Duodenal mucosa (tissue), 2 donors: Measurements from ENCODE around the gene PRKCZ.
A peak's percentile ranks its signal among the peaks of the same experiment; 100 is the strongest.

Experiments used
- H3K27ac ChIP-seq: one replicate; pipeline ENCODE4 v1.7.0; 2013; ENCODE audit warnings: low read depth, low read length
- H3K27me3 ChIP-seq, 2 donors: one replicate each; pipeline ENCODE4 v1.7.0; 2013; ENCODE audit warnings: low read length in 2 of 2, control low read depth in 1 of 2; ENCODE audit not compliant: insufficient read depth in 2 of 2, control insufficient read depth in 1 of 2
- H3K36me3 ChIP-seq, 2 donors: one replicate each; pipeline ENCODE4 v1.7.0; 2013; ENCODE audit warnings: low read length in 2 of 2, control low read depth in 1 of 2; ENCODE audit not compliant: insufficient read depth in 2 of 2, control insufficient read depth in 1 of 2
- H3K4me1 ChIP-seq, 2 donors: one replicate each; pipeline ENCODE4 v1.7.0; 2013; ENCODE audit warnings: low read length in 2 of 2, control low read depth in 1 of 2; ENCODE audit not compliant: insufficient read depth in 2 of 2, control insufficient read depth in 1 of 2
- H3K4me3 ChIP-seq, 2 donors: one replicate each; pipeline ENCODE4 v1.7.0; 2013; ENCODE audit warnings: low read length in 2 of 2, low read depth in 1 of 2
- H3K9ac ChIP-seq, 2 donors: one replicate each; pipeline ENCODE4 v1.7.0; 2013; ENCODE audit warnings: low read length in 2 of 2, low read depth in 1 of 2
- H3K9me3 ChIP-seq, 2 donors: one replicate each; pipeline ENCODE4 v1.7.0; 2013; ENCODE audit warnings: low read length in 2 of 2, control low read depth in 1 of 2; ENCODE audit not compliant: control insufficient read depth in 1 of 2

The PRKCZ gene

GRCh38 chr1:2205191-2205952 is 155.2 kb downstream of the PRKCZ start:
- peaks cover 10 to 38% of the 10 kb centered on the region in 2 donors for H3K4me1 ChIP-seq
- no peaks in the 10 kb centered on the region for H3K27me3 ChIP-seq
- H3K9me3 ChIP-seq = no peaks in the 10 kb centered on the region
- H3K4me3 ChIP-seq = peak overlapping the region; percentile 61
- peak overlapping the region; percentile 43 to 69 for H3K9ac ChIP-seq
- H3K27ac ChIP-seq = peak overlapping the region; percentile 42
- H3K36me3 ChIP-seq = no peaks in the 10 kb centered on the region

- peak overlapping the region; percentile 87 for H3K27ac ChIP-seq
- no peaks in the 10 kb centered on the region for H3K9me3 ChIP-seq
- H3K27me3 ChIP-seq = no peaks in the 10 kb centered on the region
- no peak overlapping the region for H3K9ac ChIP-seq
- H3K36me3 ChIP-seq = no peaks in the 10 kb centered on the region
- peaks cover 10 to 38% of the 10 kb centered on the region in 2 donors for H3K4me1 ChIP-seq
- peak overlapping the region in 1 of 2 donors; percentile 16 for H3K4me3 ChIP-seq
These were observed 156.7 kb downstream of the PRKCZ start for GRCh38 chr1:2206813-2207487.

- Histone ChIP-seq H3K9me3 (no peaks in the 10 kb centered on the region), H3K4me1 (peaks cover 21 to 49% of the 10 kb centered on the region in 2 donors), H3K4me3 (no peak overlapping the region), H3K27ac (peak overlapping the region; percentile 87), H3K27me3 (no peaks in the 10 kb centered on the region), H3K9ac (no peak overlapping the region), H3K36me3 (no peaks in the 10 kb centered on the region)
These were observed 158.4 kb downstream of the PRKCZ start for GRCh38 chr1:2208309-2209239.

DNA sequence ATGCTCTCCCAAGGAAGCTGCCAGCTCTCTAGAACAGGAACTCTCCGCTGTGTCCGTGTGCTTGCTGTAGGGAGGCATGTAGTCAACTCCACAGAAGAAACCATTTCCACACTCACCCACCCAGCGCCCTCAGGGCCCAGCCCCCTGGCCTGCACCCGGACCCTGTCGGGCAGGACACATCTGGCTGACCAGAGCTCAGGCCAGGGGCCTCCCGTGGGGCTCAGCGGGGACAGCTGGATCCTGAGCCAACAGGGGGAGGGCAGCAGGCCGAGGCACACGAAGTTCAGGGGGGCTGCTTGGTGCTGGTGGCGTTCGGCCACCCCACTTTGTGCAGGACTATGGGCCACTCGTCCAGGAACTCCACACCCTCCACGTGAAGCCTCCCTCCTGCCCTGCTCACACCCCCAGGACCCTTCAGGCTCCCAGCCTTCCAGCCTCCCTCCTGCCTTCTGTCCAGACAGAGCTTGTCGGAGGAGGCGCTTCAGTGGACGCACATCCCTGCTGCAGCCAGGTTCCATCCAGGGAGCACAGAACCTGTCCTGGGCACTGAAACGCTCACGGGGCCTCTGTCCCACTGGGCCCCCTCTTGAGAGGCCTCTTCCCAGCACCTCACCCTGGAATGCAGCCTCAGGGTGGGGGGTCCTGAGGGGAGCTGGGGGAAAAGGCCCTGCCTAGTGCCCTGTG is 159.3 kb downstream of the PRKCZ start:
- H3K4me3 ChIP-seq = no peak overlapping the region
- peaks cover 25 to 43% of the 10 kb centered on the region in 2 donors for H3K4me1 ChIP-seq

DNA sequence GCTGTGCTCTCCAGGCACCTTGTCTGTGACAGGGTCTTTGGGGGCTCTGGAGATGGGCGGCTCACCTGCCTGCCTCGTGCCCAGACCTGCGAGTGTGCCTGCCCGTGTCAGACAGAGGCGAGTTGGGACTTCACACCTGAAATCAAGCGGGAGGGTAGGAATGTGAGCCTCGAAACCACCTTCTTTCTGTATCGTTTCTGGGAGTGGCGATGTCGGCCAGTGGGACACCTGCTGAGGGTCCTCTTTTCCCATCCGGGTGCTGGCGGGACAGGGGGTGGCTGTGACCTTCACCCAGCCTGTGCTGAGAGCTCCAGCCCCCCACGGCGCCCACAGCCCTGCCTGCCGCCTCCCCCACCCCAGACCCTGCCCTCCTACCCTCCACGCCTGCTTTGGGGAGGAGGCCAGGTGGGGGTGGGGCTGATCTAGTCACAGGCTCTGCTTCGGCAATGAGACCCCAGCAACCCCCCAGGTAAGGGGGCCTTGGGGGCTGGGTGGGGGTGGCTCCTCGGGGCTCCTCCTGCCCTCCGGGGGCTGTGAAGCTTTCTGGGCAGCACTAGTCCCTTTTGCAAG is 160.0 kb downstream of the PRKCZ start:
- Histone ChIP-seq H3K27ac (no peak overlapping the region), H3K4me1 (peaks cover 25 to 43% of the 10 kb centered on the region in 2 donors), H3K36me3 (no peaks in the 10 kb centered on the region), H3K9ac (no peak overlapping the region), H3K4me3 (no peak overlapping the region), H3K9me3 (no peaks in the 10 kb centered on the region), H3K27me3 (no peaks in the 10 kb centered on the region)

More for the DNA sequence above, 159.3 kb downstream of the PRKCZ start:
- no peaks in the 10 kb centered on the region for H3K36me3 ChIP-seq
- no peak overlapping the region for H3K9ac ChIP-seq
- H3K27me3 ChIP-seq = no peaks in the 10 kb centered on the region
- no peak overlapping the region for H3K27ac ChIP-seq
- H3K9me3 ChIP-seq = no peaks in the 10 kb centered on the region

GRCh38 chr1:2210786-2211185 is 160.6 kb downstream of the PRKCZ start:
- no peak overlapping the region for H3K27ac ChIP-seq
- H3K4me1 ChIP-seq = peaks cover 23 to 37% of the 10 kb centered on the region in 2 donors
- no peak overlapping the region for H3K4me3 ChIP-seq

GRCh38 chr1:2212274-2212531 is 162.0 kb downstream of the PRKCZ start:
- H3K27me3 ChIP-seq = no peaks in the 10 kb centered on the region
- peak overlapping the region; percentile 92 for H3K27ac ChIP-seq
- peak overlapping the region in 1 of 2 donors; percentile 43 for H3K9ac ChIP-seq
- no peak overlapping the region for H3K4me3 ChIP-seq
- H3K9me3 ChIP-seq = no peaks in the 10 kb centered on the region
- no peaks in the 10 kb centered on the region for H3K36me3 ChIP-seq
- H3K4me1 ChIP-seq = peaks cover 19 to 26% of the 10 kb centered on the region in 2 donors

More at GRCh38 chr1:2210786-2211185, 160.6 kb downstream of the PRKCZ start:
- Histone ChIP-seq H3K27me3 (no peaks in the 10 kb centered on the region), H3K9me3 (no peaks in the 10 kb centered on the region), H3K36me3 (no peaks in the 10 kb centered on the region), H3K9ac (no peak overlapping the region)

GRCh38 chr1:2212532-2213491 is 162.6 kb downstream of the PRKCZ start:
- no peaks in the 10 kb centered on the region for H3K36me3 ChIP-seq
- H3K9me3 ChIP-seq = no peaks in the 10 kb centered on the region
- peak overlapping the region; percentile 54 to 57 for H3K4me3 ChIP-seq
- H3K9ac ChIP-seq = peak overlapping the region; percentile 65 to 71
- peaks cover 19 to 23% of the 10 kb centered on the region in 2 donors for H3K4me1 ChIP-seq
- H3K27me3 ChIP-seq = no peaks in the 10 kb centered on the region
- peak overlapping the region; percentile 95 for H3K27ac ChIP-seq
